Thymus (tissue), 14 donors: Measurements from ENCODE around the gene PHETA2. TPM values are rescaled to one million over a fixed set of nuclear protein-coding genes. Genes with fewer than 3 reads are reported as not detected.
A peak's percentile ranks its signal among the peaks of the same experiment; 100 is the strongest.

Source experiments
- DNase-seq, 9 donors: peaks; one replicate each; pipeline ENCODE4 v3.0.0-alpha.2; 2013; ENCODE audit warnings: low spot score in 9 of 9, low read depth in 6 of 9, missing footprints in 1 of 9
- H3K27ac ChIP-seq, 2 donors: one replicate each; pipeline ENCODE4 v1.5.1; 2013; ENCODE audit warnings: control low read depth in 1 of 2, low read depth in 1 of 2, low read length in 1 of 2, mild to moderate bottlenecking in 1 of 2, moderate library complexity in 1 of 2
- H3K27me3 ChIP-seq, 2 donors: one replicate each; pipeline ENCODE4 v1.5.1; 2013; ENCODE audit warnings: low read length in 1 of 2; ENCODE audit not compliant: control insufficient read depth in 2 of 2, insufficient read depth in 1 of 2
- H3K36me3 ChIP-seq, 2 donors: one replicate each; pipeline ENCODE4 v1.5.1; 2013; ENCODE audit warnings: low read length in 1 of 2, mild to moderate bottlenecking in 1 of 2, moderate library complexity in 1 of 2; ENCODE audit not compliant: control insufficient read depth in 2 of 2, insufficient read depth in 2 of 2
- H3K4me1 ChIP-seq, 2 donors: one replicate each; pipeline ENCODE4 v1.5.1; 2013; ENCODE audit warnings: low read length in 2 of 2; ENCODE audit not compliant: control insufficient read depth in 2 of 2, insufficient read depth in 2 of 2
- H3K4me3 ChIP-seq, 2 donors: one replicate each; pipeline ENCODE4 v1.5.1; 2013; ENCODE audit warnings: low read length in 2 of 2, control low read depth in 1 of 2, mild to moderate bottlenecking in 1 of 2
- H3K9me3 ChIP-seq, 2 donors: one replicate each; pipeline ENCODE4 v1.5.1; 2013; ENCODE audit warnings: low read length in 1 of 2, mild to moderate bottlenecking in 1 of 2; ENCODE audit not compliant: control insufficient read depth in 2 of 2, insufficient read depth in 1 of 2
- WGBS: extraction: QIAGEN DNeasy Blood & Tissue Kit; methylation state at CpG from one replicate; pipeline ENCODE4 v1.1.7; 2013; 5-methylcytosine and 5-hydroxymethylcytosine counted together
- long read RNA-seq, 10 donors: transcript quantifications; one replicate each; lab custom pipeline, GENCODE V29; 2026
- polyA plus RNA-seq: library from polyadenylated mRNA; stranded (reverse); fragments of 200-250 nt; gene quantifications from one replicate; pipeline ENCODE4 v1.2.3, GENCODE V29; 2013
- total RNA-seq: library from RNA; stranded (reverse); fragments of 120-200 nt; gene quantifications from one replicate; pipeline ENCODE4 v1.2.4, GENCODE V29; 2013
- donor health status: healthy.

Gene PHETA2
- 5.1 TPM for total RNA-seq
- 5.2 TPM for polyA plus RNA-seq
- long read RNA-seq, donor 1, result 0 reads
- long read RNA-seq, donor 2, transcript PHETA2-201 (3 exons, 2,335 nt), result major isoform, 5 of 6 reads
- long read RNA-seq, donor 2, partial matches to known transcripts, result 0 of 6 reads
- long read RNA-seq, donor 2, other reads (novel, unspliced or antisense), result 0 of 6 reads
- long read RNA-seq, donor 3, partial matches to known transcripts, result 0 of 2 reads
- long read RNA-seq, donor 3, other reads (novel, unspliced or antisense), result 0 of 2 reads
- long read RNA-seq, donor 4, result 0 reads
- long read RNA-seq, donor 5, partial matches to known transcripts, result 0 of 5 reads
- long read RNA-seq, donor 5, other reads (novel, unspliced or antisense), result 0 of 5 reads
- long read RNA-seq, donor 6, partial matches to known transcripts, result 0 of 1 reads
- long read RNA-seq, donor 6, other reads (novel, unspliced or antisense), result 0 of 1 reads
- long read RNA-seq, donor 7, partial matches to known transcripts, result 0 of 1 reads
- long read RNA-seq, donor 7, other reads (novel, unspliced or antisense), result 0 of 1 reads
- long read RNA-seq, donor 8, partial matches to known transcripts, result 0 of 3 reads
- long read RNA-seq, donor 8, other reads (novel, unspliced or antisense), result 0 of 3 reads
- long read RNA-seq, donor 9, partial matches to known transcripts, result 0 of 2 reads
- long read RNA-seq, donor 9, other reads (novel, unspliced or antisense), result 0 of 2 reads
- long read RNA-seq, donor 10, partial matches to known transcripts, result 0 of 1 reads
- long read RNA-seq, donor 10, other reads (novel, unspliced or antisense), result 0 of 1 reads

- DNase-seq, result peak in 3 of 9 donors; percentile 49 to 69 (median 57)
- Histone ChIP-seq H3K27me3 (peaks cover 0 to 8% of the 10 kb centered on the region in 2 donors), H3K27ac (peak within 1 kb of the TSS; percentile 52 to 73), H3K4me1 (peaks cover 28 to 53% of the 10 kb centered on the region in 2 donors), H3K9me3 (no peaks in the 10 kb centered on the region), H3K36me3 (no peaks in the 10 kb centered on the region), H3K4me3 (peak within 1 kb of the TSS; percentile 59 to 65)
- WGBS, result 2% methylated on average over 55 of the region's 55 CpGs
Measured at GRCh38 chr22:42074132-42074811, at the start of gene PHETA2. Gene PHETA2, plus strand, starts transcription at chr22:42074248. Its CDS starts 3,046 bp downstream, at chr22:42077294.

- Histone ChIP-seq H3K4me3 (no peak overlapping the region), H3K27me3 (no peaks in the 10 kb centered on the region), H3K36me3 (no peaks in the 10 kb centered on the region), H3K4me1 (no peaks in the 10 kb centered on the region), H3K9me3 (no peaks in the 10 kb centered on the region), H3K27ac (no peak overlapping the region)
- no peak for DNase-seq
- WGBS, result 96% methylated on average over 1 of the region's 1 CpG
Measured at GRCh38 chr22:42025421-42025820, 48.6 kb upstream of the PHETA2 start.

GRCh38 chr22:42026705-42027104 lies 47.3 kb upstream of the PHETA2 start:
- H3K4me1 ChIP-seq, result no peaks in the 10 kb centered on the region
- H3K4me3 ChIP-seq, result no peak overlapping the region
- no peaks in the 10 kb centered on the region for H3K36me3 ChIP-seq
- H3K9me3 ChIP-seq, result no peaks in the 10 kb centered on the region
- no peak for DNase-seq
- WGBS, result 95% methylated on average over 10 of the region's 10 CpGs
- no peaks in the 10 kb centered on the region for H3K27me3 ChIP-seq
- H3K27ac ChIP-seq, result no peak overlapping the region

- Histone ChIP-seq H3K27ac (no peak overlapping the region), H3K9me3 (peaks cover 0 to 18% of the 10 kb centered on the region in 2 donors), H3K36me3 (no peaks in the 10 kb centered on the region), H3K4me3 (no peak overlapping the region), H3K27me3 (no peaks in the 10 kb centered on the region), H3K4me1 (no peaks in the 10 kb centered on the region)
- WGBS, result 98% methylated on average over 5 of the region's 5 CpGs
- DNase-seq, result no peak
Measured at GRCh38 chr22:42033263-42034181, 40.5 kb upstream of the PHETA2 start.

- WGBS, result 98% methylated on average over 8 of the region's 8 CpGs
- H3K27ac ChIP-seq, result no peak overlapping the region
- DNase-seq, result no peak
Measured at GRCh38 chr22:42035256-42035655, 38.8 kb upstream of the PHETA2 start.

GRCh38 chr22:42039271-42039670 lies 34.8 kb upstream of the PHETA2 start:
- H3K4me1 ChIP-seq, result no peaks in the 10 kb centered on the region
- H3K9me3 ChIP-seq, result peaks cover 1 to 7% of the 10 kb centered on the region in 2 donors
- DNase-seq, result no peak
- no peak overlapping the region for H3K27ac ChIP-seq
- WGBS, result 96% methylated on average over 5 of the region's 5 CpGs
- no peaks in the 10 kb centered on the region for H3K27me3 ChIP-seq
- no peak overlapping the region for H3K4me3 ChIP-seq
- H3K36me3 ChIP-seq, result no peaks in the 10 kb centered on the region

More at GRCh38 chr22:42035256-42035655, 38.8 kb upstream of the PHETA2 start:
- H3K4me3 ChIP-seq, result no peak overlapping the region
- H3K27me3 ChIP-seq, result no peaks in the 10 kb centered on the region
- no peaks in the 10 kb centered on the region for H3K36me3 ChIP-seq
- no peaks in the 10 kb centered on the region for H3K4me1 ChIP-seq
- H3K9me3 ChIP-seq, result peaks cover 0 to 18% of the 10 kb centered on the region in 2 donors

GRCh38 chr22:42041784-42042183 lies 32.3 kb upstream of the PHETA2 start:
- H3K27ac ChIP-seq, result no peak overlapping the region
- H3K4me1 ChIP-seq, result no peaks in the 10 kb centered on the region
- no peaks in the 10 kb centered on the region for H3K27me3 ChIP-seq
- peaks cover 1 to 3% of the 10 kb centered on the region in 2 donors for H3K9me3 ChIP-seq
- no peak for DNase-seq
- no peak overlapping the region for H3K4me3 ChIP-seq
- no peaks in the 10 kb centered on the region for H3K36me3 ChIP-seq

- WGBS, result 96% methylated on average over 2 of the region's 2 CpGs
- H3K9me3 ChIP-seq, result no peaks in the 10 kb centered on the region
- no peaks in the 10 kb centered on the region for H3K4me1 ChIP-seq
- H3K4me3 ChIP-seq, result no peak overlapping the region
- no peaks in the 10 kb centered on the region for H3K27me3 ChIP-seq
- no peaks in the 10 kb centered on the region for H3K36me3 ChIP-seq
- no peak overlapping the region for H3K27ac ChIP-seq
- DNase-seq, result no peak
Measured at GRCh38 chr22:42050641-42051180, 23.3 kb upstream of the PHETA2 start.
